ENCODE data around the gene NRTN.

NRTN gene

DNA sequence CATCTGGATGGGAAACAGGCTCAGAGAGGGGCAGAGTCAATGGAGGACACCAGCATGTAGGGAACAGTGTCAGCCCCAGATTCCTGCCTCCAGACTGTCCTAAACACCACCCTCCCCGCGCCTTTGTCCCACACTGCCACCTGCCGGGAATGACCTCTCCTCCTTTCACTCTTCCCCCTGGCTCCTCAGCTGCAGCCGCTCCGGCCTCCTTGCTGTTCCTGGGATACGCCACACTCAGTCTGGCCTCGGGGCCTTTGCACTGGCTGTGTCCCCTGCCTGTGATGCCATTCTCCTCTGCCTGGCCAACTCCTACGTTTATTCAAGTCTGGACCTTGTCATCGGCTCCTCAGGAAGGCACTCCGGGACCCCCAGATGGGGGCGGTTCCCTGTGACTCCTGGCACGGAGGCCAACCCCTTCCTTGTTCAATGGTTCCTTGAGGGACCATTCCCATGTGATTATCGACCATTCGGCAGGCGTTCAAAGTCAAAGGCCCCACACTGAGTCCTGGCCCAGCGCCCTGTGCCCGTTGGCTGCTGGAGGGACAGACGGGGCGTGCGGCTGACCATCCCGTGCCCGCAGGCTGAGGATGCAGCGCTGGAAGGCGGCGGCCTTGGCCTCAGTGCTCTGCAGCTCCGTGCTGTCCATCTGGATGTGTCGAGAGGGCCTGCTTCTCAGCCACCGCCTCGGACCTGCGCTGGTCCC is 18.9 kb downstream of the NRTN start:
- H3K9me2 ChIP-seq (replicated peaks; ENCODE audit: low read depth, low read length) = no peaks in the 10 kb centered on the region
- no peak for TF ChIP-seq EZH2phosphoT487 (IDR thresholded peaks at IDR 0.05; ENCODE audit: borderline replicate concordance)
- TF ChIP-seq, protein P1, sequence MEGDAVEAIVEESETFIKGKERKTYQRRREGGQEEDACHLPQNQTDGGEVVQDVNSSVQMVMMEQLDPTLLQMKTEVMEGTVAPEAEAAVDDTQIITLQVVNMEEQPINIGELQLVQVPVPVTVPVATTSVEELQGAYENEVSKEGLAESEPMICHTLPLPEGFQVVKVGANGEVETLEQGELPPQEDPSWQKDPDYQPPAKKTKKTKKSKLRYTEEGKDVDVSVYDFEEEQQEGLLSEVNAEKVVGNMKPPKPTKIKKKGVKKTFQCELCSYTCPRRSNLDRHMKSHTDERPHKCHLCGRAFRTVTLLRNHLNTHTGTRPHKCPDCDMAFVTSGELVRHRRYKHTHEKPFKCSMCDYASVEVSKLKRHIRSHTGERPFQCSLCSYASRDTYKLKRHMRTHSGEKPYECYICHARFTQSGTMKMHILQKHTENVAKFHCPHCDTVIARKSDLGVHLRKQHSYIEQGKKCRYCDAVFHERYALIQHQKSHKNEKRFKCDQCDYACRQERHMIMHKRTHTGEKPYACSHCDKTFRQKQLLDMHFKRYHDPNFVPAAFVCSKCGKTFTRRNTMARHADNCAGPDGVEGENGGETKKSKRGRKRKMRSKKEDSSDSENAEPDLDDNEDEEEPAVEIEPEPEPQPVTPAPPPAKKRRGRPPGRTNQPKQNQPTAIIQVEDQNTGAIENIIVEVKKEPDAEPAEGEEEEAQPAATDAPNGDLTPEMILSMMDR (conservative IDR thresholded peaks at IDR 0.05; ENCODE audit: low read length) = peak; percentile 46

DNA sequence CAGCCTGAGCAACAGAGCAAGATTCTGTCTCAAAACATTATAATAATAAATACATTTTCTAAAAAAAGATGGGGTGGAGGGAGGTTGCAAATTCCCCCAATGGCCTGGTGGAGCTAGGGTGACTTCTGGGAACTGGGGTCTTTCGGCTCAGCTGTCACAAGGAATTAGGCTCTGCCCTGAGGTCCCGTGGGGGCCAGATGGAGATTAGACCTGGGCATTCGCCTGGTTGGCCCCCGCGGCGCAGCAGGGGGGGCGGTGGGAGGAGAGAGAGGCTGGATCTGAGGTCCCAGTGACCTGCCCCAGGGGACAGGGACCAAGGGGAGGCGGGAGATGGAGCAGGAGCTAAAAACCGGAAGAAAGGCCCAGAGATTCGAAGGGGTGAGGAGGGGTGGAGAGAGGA is 19.9 kb downstream of the NRTN start:
- Histone ChIP-seq H3F3A (ENCODE audit: low read depth) (no peaks in the 10 kb centered on the region), H3K4me3 (ENCODE audit: low read length, poor library complexity, severe bottlenecking) (no peak overlapping the region), H4K20me1 (ENCODE audit: insufficient read depth, low read length, poor library complexity, severe bottlenecking) (no peaks in the 10 kb centered on the region), H3K27me3 (ENCODE audit: insufficient read depth, low read length, poor library complexity, severe bottlenecking) (no peaks in the 10 kb centered on the region), H2AFZ (ENCODE audit: low read length) (no peak overlapping the region), H3K9me2 (replicated peaks; ENCODE audit: low read depth, low read length) (no peaks in the 10 kb centered on the region), H3K9me3 (ENCODE audit: insufficient read depth, low read depth, low read length) (no peaks in the 10 kb centered on the region), H3K79me2 (ENCODE audit: insufficient read depth, low read length) (no peaks in the 10 kb centered on the region), H3K4me2 (ENCODE audit: low read depth, low read length, poor library complexity, severe bottlenecking) (no peak overlapping the region), H3K9ac (ENCODE audit: low read depth, low read length, poor library complexity, severe bottlenecking) (no peak overlapping the region), H3K4me1 (ENCODE audit: insufficient read depth, low read length, poor library complexity, severe bottlenecking) (peaks cover 10% of the 10 kb centered on the region), H3K36me3 (ENCODE audit: insufficient read depth, low read length) (no peaks in the 10 kb centered on the region)
- no peak for TF ChIP-seq EZH2phosphoT487 (IDR thresholded peaks at IDR 0.05; ENCODE audit: borderline replicate concordance)
- TF ChIP-seq, protein P1 (conservative IDR thresholded peaks at IDR 0.05; ENCODE audit: low read length) = no peak

More for the DNA sequence above, 18.9 kb downstream of the NRTN start:
- Histone ChIP-seq H4K20me1 (ENCODE audit: insufficient read depth, low read length, poor library complexity, severe bottlenecking) (no peaks in the 10 kb centered on the region), H3K36me3 (ENCODE audit: insufficient read depth, low read length) (no peaks in the 10 kb centered on the region), H3K4me2 (ENCODE audit: low read depth, low read length, poor library complexity, severe bottlenecking) (no peak overlapping the region), H3K4me3 (ENCODE audit: low read length, poor library complexity, severe bottlenecking) (no peak overlapping the region), H3K79me2 (ENCODE audit: insufficient read depth, low read length) (no peaks in the 10 kb centered on the region), H3K27me3 (ENCODE audit: insufficient read depth, low read length, poor library complexity, severe bottlenecking) (no peaks in the 10 kb centered on the region), H2AFZ (ENCODE audit: low read length) (no peak overlapping the region), H3K4me1 (ENCODE audit: insufficient read depth, low read length, poor library complexity, severe bottlenecking) (peaks cover 10% of the 10 kb centered on the region), H3K9ac (ENCODE audit: low read depth, low read length, poor library complexity, severe bottlenecking) (no peak overlapping the region), H3F3A (ENCODE audit: low read depth) (no peaks in the 10 kb centered on the region), H3K9me3 (ENCODE audit: insufficient read depth, low read depth, low read length) (no peaks in the 10 kb centered on the region)

DNA sequence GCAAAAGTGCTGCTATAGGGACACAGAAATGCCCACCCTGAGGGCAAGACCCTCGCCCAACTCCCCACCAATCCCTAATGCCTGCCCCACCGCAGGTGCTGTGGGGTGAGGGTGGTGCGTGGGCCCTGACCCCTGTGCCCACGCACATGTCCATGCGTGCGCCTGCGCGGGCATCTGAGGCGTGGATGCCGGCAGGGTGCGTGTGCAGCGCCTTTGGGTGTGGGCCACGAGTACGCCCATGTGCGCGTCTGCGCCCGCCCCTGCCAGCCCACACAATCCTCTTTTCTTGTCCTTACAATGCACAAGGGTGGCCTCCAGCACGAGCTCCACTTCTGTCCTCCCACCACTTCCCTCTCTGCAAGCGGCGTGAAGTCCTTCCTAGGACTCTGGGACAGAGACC is 20.3 kb downstream of the NRTN start:
- Histone ChIP-seq H3K9me3 (ENCODE audit: insufficient read depth, low read depth, low read length) (no peaks in the 10 kb centered on the region), H3K4me2 (ENCODE audit: low read depth, low read length, poor library complexity, severe bottlenecking) (no peak overlapping the region), H3K4me3 (ENCODE audit: low read length, poor library complexity, severe bottlenecking) (no peak overlapping the region), H4K20me1 (ENCODE audit: insufficient read depth, low read length, poor library complexity, severe bottlenecking) (no peaks in the 10 kb centered on the region), H3K79me2 (ENCODE audit: insufficient read depth, low read length) (no peaks in the 10 kb centered on the region), H3K36me3 (ENCODE audit: insufficient read depth, low read length) (no peaks in the 10 kb centered on the region), H3K27me3 (ENCODE audit: insufficient read depth, low read length, poor library complexity, severe bottlenecking) (no peaks in the 10 kb centered on the region), H3K4me1 (ENCODE audit: insufficient read depth, low read length, poor library complexity, severe bottlenecking) (peaks cover 10% of the 10 kb centered on the region), H3K9ac (ENCODE audit: low read depth, low read length, poor library complexity, severe bottlenecking) (no peak overlapping the region), H2AFZ (ENCODE audit: low read length) (no peak overlapping the region), H3K9me2 (replicated peaks; ENCODE audit: low read depth, low read length) (no peaks in the 10 kb centered on the region), H3F3A (ENCODE audit: low read depth) (no peaks in the 10 kb centered on the region)
- no peak for TF ChIP-seq EZH2phosphoT487 (IDR thresholded peaks at IDR 0.05; ENCODE audit: borderline replicate concordance)
- TF ChIP-seq, protein P1 (conservative IDR thresholded peaks at IDR 0.05; ENCODE audit: low read length) = no peak
